Measurements from ENCODE around the gene DYRK3.

The DYRK3 gene

DNA sequence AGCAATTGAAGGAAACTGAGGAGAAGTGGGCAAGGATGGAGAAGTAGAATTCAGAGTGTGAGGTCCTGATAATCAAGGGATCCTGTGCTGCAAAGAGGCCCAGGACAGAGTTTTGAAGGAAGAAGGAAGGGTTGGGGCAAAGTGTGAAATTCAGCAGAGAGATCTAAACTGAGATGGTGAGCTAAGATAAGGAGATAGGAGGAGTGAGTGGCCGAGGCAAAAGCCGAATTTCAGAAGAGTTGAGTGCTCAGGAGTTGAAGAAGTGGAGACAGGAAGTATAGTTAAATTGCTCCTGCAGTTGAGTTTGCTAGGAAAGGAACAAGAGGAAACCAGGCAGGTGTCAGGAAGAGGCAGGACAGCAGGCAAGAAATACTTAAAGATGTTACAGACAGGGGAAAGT is 33.0 kb downstream of the DYRK3 start:
- Histone ChIP-seq H2AFZ (ENCODE audit: low read depth, low read length) (no peak overlapping the region), H3K4me1 (ENCODE audit: insufficient read depth, low read length) (peaks cover 17% of the 10 kb centered on the region; the same call in 1 of the 2 replicates), H4K20me1 (ENCODE audit: insufficient read depth, low read length) (no peaks in the 10 kb centered on the region), H3K4me2 (ENCODE audit: insufficient read depth, low read length) (no peak overlapping the region), H3K27me3 (ENCODE audit: insufficient read depth, low read length, poor library complexity) (peaks cover 22% of the 10 kb centered on the region), H3K9ac (ENCODE audit: low read depth, low read length) (no peak overlapping the region), H3K27ac (ENCODE audit: low read length) (no peak overlapping the region), H3K4me3 (ENCODE audit: low read depth in 1 of 2, low read length in 2 of 2) (no peak overlapping the region), H3K9me3 (ENCODE audit: insufficient read depth, low read length, severe bottlenecking) (no peaks in the 10 kb centered on the region), H3K36me3 (ENCODE audit: insufficient read depth, low read length) (no peaks in the 10 kb centered on the region), H3K79me2 (ENCODE audit: insufficient read depth, low read length) (no peaks in the 10 kb centered on the region)
- ATAC-seq (ENCODE audit: insufficient read depth, low read depth): no peak
- TF ChIP-seq, protein P1, sequence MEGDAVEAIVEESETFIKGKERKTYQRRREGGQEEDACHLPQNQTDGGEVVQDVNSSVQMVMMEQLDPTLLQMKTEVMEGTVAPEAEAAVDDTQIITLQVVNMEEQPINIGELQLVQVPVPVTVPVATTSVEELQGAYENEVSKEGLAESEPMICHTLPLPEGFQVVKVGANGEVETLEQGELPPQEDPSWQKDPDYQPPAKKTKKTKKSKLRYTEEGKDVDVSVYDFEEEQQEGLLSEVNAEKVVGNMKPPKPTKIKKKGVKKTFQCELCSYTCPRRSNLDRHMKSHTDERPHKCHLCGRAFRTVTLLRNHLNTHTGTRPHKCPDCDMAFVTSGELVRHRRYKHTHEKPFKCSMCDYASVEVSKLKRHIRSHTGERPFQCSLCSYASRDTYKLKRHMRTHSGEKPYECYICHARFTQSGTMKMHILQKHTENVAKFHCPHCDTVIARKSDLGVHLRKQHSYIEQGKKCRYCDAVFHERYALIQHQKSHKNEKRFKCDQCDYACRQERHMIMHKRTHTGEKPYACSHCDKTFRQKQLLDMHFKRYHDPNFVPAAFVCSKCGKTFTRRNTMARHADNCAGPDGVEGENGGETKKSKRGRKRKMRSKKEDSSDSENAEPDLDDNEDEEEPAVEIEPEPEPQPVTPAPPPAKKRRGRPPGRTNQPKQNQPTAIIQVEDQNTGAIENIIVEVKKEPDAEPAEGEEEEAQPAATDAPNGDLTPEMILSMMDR (IDR thresholded peaks at IDR 0.05; ENCODE audit: borderline replicate concordance, extremely low read depth, low read length, poor library complexity, severe bottlenecking): no peak
- TF ChIP-seq EZH2 (IDR thresholded peaks at IDR 0.05; ENCODE audit: borderline replicate concordance, low read depth, low read length, severe bottlenecking): no peak
- no peak for DNase-seq

- Histone ChIP-seq H3K4me1 (ENCODE audit: insufficient read depth, low read length) (peaks cover 14% of the 10 kb centered on the region; the same call in 1 of the 2 replicates), H3K36me3 (ENCODE audit: insufficient read depth, low read length) (no peaks in the 10 kb centered on the region), H3K79me2 (ENCODE audit: insufficient read depth, low read length) (no peaks in the 10 kb centered on the region), H3K27ac (ENCODE audit: low read length) (no peak overlapping the region), H3K4me3 (ENCODE audit: low read depth in 1 of 2, low read length in 2 of 2) (no peak overlapping the region), H4K20me1 (ENCODE audit: insufficient read depth, low read length) (no peaks in the 10 kb centered on the region), H3K4me2 (ENCODE audit: insufficient read depth, low read length) (no peak overlapping the region), H3K9ac (ENCODE audit: low read depth, low read length) (no peak overlapping the region), H3K27me3 (ENCODE audit: insufficient read depth, low read length, poor library complexity) (peaks cover 16% of the 10 kb centered on the region), H3K9me3 (ENCODE audit: insufficient read depth, low read length, severe bottlenecking) (no peaks in the 10 kb centered on the region), H2AFZ (ENCODE audit: low read depth, low read length) (no peak overlapping the region)
- no peak for TF ChIP-seq EZH2 (IDR thresholded peaks at IDR 0.05; ENCODE audit: borderline replicate concordance, low read depth, low read length, severe bottlenecking)
- TF ChIP-seq, protein P1 (IDR thresholded peaks at IDR 0.05; ENCODE audit: borderline replicate concordance, extremely low read depth, low read length, poor library complexity, severe bottlenecking): no peak
- DNase-seq (no peak), ATAC-seq (ENCODE audit: insufficient read depth, low read depth) (no peak)
These were observed 33.6 kb downstream of the DYRK3 start for GRCh38 chr1:206668874-206669410.

- peaks cover 11% of the 10 kb centered on the region for H3K27me3 ChIP-seq (ENCODE audit: insufficient read depth, low read length, poor library complexity)
- H3K9me3 ChIP-seq (ENCODE audit: insufficient read depth, low read length, severe bottlenecking): no peaks in the 10 kb centered on the region
- H3K9ac ChIP-seq (ENCODE audit: low read depth, low read length): no peak overlapping the region
- H2AFZ ChIP-seq (ENCODE audit: low read depth, low read length): no peak overlapping the region
- peaks cover 7% of the 10 kb centered on the region; the same call in 1 of the 2 replicates for H3K4me1 ChIP-seq (ENCODE audit: insufficient read depth, low read length)
- ATAC-seq (ENCODE audit: insufficient read depth, low read depth) (no peak), DNase-seq (no peak)
- TF ChIP-seq EZH2 (IDR thresholded peaks at IDR 0.05; ENCODE audit: borderline replicate concordance, low read depth, low read length, severe bottlenecking): no peak
- TF ChIP-seq, protein P1 (IDR thresholded peaks at IDR 0.05; ENCODE audit: borderline replicate concordance, extremely low read depth, low read length, poor library complexity, severe bottlenecking): no peak
- H3K4me3 ChIP-seq (ENCODE audit: low read depth in 1 of 2, low read length in 2 of 2): no peak overlapping the region
- no peaks in the 10 kb centered on the region for H3K79me2 ChIP-seq (ENCODE audit: insufficient read depth, low read length)
- H3K27ac ChIP-seq (ENCODE audit: low read length): no peak overlapping the region
- no peaks in the 10 kb centered on the region for H3K36me3 ChIP-seq (ENCODE audit: insufficient read depth, low read length)
- no peaks in the 10 kb centered on the region for H4K20me1 ChIP-seq (ENCODE audit: insufficient read depth, low read length)
- H3K4me2 ChIP-seq (ENCODE audit: insufficient read depth, low read length): no peak overlapping the region
These were observed 36.8 kb downstream of the DYRK3 start for GRCh38 chr1:206672011-206672688.

Data from DND-41 (cell line).